Lung microvascular endothelial cell (primary cell): Measurements from ENCODE around the gene SLC39A11. TPM values are rescaled to one million over a fixed set of nuclear protein-coding genes. Genes with fewer than 3 reads are reported as not detected.

Source experiments
- DNase-seq, 2 donors: peaks; one replicate each; pipeline versions ENCODE4 v3.0.0 to v3.0.0-alpha.2; 2010; ENCODE audit warnings: low read depth in 2 of 2
- total RNA-seq: library from RNA; depleted of rRNA; stranded (reverse); fragments of >200 nt; gene quantifications from 2 replicates; pipeline ENCODE4 v1.2.1, GENCODE V29; 2014

Gene SLC39A11
- total RNA-seq, 1 donor from 2014 or later = 12.7 TPM

DNA sequence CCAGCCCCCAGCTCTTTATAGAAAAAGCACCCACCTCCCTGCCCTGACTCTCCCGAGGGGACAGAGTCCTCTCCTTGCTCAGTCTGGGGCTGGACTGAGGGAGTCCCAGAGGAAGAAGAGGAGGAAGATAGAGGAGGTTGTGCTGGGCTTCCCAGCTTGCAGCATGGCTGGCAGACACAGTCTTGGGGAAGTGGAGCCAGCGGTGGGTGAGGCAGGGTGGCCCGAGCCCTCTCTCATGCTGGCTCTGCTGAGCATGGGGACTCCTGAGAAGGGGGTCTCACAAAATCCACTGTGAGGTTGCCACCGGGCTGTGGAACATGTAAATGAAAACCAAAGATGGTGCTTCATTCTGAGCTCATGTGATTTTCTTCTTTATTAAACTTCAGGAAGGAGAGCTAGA, 398.5 kb downstream of the SLC39A11 start:
- DNase-seq = no peak

DNA sequence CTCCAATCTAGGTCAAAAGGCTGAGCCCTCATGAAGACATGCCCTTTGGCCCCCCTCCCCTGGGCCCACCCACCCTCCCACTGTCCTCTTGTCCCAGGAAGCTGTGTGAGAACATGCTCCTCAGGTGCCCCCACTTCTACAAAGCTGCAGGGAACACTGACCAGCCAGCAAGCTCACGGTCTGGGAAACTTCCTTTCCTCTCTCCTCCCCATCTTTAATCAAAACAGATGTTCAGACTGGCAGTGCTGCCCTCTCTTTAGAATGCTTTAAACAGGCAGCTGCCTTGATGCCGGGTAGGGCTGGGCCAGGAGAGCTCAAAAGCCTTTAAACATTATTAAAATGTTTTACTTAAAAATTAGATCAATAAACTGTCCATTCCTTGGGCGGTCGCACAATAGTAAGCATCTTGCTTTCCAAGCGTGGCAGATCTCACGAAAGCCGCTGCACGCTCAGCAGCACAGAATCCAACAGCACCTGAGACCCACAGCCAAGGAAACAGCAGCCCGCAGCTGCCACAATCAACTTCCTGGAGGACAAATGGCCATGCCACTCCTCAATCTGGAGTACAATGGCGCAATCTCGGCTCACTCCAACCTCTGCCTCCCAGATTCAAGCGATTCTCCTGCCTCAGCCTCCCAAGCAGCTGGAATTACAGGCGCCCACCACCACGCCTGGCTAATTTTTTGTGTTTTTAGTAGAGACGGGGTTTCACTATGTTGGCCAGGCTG, 399.2 kb downstream of the SLC39A11 start:
- DNase-seq = no peak

DNA sequence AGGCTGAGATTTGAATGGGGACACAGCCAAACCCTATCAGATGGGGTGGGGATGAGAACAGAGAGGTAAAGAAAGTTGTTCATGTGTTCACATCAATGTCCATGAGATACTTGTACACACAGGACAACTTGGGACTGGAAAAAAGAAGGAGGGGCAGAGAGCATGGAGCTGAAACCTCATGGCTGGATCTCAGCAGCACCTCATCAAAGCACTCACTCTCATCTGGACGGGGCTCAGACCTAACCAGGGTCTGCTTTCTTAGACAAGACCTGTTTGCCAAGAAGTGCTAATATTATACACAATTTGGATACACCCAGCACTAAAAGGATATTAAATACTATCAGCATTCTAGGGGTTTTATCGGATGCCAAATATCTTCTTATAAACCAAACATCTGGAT, 399.8 kb downstream of the SLC39A11 start:
- DNase-seq = no peak

GRCh38 chr17:72691586-72691985, 400.9 kb downstream of the SLC39A11 start:
- no peak for DNase-seq

- no peak for DNase-seq
These were observed 401.5 kb downstream of the SLC39A11 start for GRCh38 chr17:72691017-72691416.

DNA sequence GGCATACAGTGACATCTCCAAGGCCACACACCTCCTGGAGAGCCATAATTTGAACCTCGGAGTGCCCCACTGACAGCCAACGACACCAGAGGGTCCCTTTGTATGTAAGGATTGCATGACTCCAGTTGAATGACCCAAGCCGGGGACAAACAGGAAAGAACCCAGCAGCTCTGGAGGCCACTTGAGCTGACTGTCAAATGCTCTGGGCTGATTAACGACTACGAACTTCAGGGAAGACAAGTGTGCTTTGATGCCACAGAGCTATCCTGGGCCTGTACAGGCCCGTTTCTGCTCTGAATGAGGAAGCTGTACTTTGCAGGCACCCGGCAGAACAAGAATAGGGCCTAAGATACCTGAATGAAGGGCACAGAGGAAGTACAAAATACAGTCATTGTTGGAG, 404.6 kb downstream of the SLC39A11 start:
- no peak for DNase-seq

- no peak for DNase-seq
These were observed 408.0 kb downstream of the SLC39A11 start for GRCh38 chr17:72684405-72685020.

DNA sequence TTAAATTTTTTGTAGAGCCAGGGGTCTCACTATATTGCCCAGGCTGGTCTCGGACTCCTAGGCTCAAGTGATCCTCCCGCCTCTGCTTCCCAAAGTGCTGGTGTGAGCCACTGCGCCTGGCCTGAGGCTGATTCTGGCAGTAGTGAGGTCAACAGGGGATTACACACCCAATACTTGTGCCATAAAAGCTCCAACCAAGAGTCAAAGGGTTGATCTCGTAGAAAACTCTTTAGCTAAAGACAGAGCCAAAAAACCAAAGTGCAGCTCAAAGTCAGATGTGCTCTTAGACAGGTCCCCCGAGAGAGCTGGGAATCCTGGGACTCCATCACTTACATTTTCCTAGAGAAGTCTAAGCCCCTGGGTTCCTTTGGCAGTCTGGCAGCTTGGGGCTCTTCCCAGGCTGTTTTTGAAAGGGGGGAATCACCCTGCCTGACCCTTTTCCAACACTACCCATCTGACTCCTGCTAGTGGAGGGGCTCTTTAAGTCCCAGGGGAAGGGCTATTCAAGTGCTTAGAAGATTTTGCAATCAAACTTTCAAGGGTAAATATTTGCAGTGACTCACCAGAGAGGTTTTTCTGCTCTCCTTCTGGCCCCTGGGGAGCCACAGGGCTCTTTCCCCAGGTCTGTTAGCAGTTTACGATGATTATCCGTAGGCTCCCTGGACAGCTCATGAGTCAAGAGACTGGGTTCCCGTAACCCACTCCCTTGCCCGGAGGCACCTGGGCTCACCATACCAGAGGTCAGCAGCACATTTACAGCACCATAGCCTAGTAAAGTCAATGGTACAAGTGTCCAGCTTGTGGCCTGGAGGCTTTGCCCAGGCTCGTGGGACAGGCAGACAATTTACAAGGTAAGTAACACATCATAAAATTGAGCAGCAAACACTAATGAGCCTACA, 408.7 kb downstream of the SLC39A11 start:
- DNase-seq = no peak

GRCh38 chr17:72682605-72683004, 409.9 kb downstream of the SLC39A11 start:
- no peak for DNase-seq

- no peak for DNase-seq
These were observed 410.6 kb downstream of the SLC39A11 start for GRCh38 chr17:72681844-72682243.

DNA sequence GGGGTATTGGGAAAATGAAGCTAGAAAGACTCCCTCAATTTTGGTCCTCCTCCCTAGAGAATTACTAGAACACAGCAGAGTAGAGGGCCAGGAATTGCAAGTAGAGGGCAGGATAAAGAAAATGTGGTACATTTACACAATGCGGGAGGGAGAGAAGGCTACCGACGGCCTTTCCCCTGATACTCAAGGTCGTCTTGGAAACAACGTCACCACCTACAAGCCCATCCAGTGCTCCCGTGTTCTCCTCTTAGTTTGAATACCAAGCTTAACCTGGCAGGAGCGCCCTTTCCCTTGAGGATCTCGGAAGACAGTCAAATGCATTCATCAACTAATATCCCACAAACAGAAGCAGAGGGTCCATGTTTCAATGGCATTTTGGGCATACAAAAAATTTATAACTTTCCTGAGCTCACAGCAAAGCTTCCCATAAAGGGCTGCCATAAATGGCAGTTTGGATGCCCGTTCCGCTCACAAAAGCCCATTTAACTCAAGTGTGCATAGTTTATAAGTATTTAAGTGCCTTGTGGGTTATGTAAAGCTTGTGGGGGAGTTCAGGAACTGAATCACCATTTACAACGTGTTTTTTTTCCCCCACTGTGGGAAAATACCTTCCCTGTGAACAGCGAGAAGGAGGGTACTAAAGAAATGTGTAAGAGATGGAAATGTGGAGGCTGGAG, 414.6 kb downstream of the SLC39A11 start:
- no peak for DNase-seq

DNA sequence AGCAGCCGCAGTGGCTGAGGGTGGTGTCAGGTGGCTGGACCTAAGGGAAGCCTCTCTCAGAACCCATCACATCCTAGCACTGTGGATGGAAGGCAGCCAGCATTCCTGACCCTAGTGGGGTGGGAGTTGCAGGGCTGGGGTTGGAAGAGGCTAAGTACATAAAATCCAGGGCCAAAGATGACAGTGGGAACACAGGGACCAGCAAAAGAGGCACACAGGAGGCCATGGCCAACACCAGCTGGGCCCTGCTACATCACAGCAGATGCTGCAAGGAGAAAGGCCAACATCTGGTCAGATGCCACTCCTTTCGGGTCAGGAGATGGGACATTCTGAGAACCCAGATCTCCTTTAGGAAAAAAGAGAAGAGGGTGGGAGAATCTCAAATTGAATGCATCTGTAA, 415.4 kb downstream of the SLC39A11 start:
- DNase-seq = no peak

DNA sequence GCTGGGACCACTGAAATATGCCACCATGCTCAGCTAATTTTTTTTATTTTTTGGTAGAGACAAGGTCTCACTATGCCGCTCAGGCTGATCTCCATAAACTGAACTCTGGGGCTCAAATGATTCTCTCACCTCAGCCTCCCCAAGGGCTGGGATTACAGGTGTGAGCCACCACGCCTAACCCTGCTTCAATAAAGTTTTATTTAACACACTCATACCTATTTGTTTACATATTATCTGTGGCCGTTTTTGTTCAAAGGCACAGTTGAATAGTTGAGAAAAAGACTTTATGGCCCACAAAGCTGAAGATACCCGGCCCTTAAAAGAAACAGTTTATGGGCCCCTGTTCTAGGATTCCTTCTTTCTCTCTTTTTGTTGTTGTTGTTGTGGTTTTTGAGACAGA, 419.8 kb downstream of the SLC39A11 start:
- no peak for DNase-seq

DNA sequence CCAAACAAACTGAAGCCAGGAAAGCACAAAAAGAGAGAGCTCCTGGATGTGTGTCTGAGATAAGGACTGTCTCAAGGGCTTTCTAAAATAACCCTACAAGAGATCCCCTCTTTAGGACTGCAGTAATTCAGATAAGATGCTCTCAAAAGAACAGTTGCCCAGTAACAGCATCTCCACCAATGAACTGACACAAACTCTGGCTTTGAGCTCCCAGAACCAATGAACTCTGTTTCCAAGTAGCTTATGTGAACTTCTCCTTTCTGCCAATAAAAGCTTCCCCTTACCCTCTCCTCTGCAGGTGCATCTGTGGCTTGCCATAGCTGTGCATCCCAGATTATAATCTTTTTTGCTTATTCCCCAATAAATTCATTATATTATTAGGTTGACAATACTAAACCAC, 421.5 kb downstream of the SLC39A11 start:
- no peak for DNase-seq

DNA sequence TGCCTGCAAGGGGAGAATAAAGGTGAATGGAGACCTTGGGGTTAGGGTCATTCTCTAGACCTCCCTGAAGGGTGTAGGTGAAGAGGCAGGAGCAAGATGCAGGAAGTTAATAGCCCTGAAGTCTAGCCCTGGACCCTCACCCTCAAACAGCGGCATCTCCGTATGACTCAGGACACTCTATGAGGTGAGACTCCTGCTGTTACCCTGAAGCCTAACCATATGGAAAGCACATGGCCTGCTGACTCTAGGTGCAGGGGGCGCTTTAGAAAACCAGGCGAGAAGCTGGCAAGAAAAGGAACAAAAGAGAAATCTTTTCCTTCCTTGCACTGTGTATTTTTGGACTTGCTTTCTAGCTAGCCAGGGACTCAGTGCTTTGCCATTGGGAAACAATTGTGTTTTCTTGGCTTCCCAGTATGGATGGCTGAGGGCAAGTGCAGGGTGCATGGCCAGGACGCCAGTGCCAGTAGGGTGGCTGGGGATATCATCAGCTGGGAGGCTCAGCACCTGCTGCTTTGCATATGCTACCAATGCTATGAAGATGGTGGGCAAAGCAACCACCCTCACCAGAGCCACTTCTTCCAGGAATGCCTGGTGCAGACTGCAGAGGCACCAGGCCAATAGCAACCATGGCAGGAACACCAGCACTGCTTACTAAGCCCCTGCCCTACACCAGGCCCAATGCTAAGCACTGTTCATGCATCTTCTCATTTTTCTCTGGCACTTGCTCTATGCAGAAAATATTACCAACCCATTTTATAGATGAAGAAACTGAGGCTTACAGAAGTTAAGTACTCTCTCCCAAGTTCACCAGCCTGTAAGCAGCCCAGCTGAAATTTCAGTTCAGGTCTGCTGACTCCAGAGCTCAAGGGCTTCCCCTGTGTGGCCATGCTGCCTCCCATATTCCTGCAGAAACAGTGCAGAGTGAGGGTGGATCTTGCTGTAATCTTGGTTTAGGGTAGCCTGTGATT, 425.1 kb downstream of the SLC39A11 start:
- DNase-seq = no peak

DNA sequence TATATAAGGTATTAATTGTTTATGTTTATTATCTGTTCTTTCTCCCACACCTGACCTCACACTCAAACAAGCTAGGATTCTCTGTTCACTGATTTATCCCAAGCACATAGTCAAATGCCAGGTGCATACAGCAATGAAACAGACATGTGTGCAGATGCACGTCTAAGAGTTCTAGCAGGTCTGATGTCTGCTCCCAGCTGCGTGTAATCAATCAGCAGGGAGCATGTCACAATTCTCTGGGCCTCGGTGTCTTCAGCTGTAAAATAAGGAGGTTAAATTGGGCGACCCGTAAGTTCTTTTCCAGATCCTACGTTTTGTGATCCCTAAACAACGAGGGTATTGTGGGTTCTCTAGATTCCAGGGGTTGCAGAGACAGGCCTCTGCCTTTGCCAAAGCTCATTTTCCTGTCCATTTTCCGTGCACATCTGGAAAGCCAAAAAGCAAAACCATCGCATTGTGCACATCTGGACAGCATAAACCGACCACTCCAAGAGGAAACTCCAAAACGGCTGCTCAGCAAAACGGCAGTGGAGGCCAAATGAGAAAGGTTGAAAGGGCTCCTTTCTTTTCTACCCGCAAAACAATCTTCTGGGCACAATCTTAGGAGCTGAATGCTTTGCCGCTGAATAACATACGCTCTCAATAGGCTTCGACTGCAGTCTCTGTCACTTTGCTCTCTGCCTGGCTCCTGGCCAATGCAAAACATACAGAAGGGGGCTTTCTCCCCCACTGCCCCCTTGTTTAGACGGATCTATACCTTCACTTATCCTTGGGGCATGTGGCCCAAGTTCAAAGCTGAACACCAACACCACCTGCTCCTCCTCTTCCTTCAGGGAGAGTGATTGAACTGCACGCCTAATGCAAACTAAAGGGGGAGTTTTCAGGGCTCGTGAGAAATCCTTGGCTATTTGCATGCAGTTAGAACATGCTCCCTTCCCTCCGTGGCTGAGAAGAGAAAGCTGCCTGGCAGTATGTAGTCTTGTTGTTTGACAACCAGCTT, 426.3 kb downstream of the SLC39A11 start:
- DNase-seq = no peak

DNA sequence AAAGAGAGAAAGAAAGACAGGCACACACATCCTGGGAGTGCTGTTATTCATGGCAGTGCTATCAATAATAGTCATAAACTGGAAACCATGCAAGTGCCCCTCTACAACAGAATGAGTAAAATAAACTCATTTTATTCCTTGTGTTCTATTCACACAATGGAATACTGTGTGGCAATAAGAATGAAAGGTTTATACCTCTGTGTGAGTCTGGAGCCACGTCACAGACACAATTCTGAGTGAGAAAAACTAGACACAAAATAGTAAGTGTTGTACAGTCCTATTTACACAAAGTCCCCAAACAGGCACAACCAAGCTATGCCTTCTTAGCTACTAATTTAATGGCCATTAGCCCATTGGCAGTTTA, 429.7 kb downstream of the SLC39A11 start:
- no peak for DNase-seq

DNA sequence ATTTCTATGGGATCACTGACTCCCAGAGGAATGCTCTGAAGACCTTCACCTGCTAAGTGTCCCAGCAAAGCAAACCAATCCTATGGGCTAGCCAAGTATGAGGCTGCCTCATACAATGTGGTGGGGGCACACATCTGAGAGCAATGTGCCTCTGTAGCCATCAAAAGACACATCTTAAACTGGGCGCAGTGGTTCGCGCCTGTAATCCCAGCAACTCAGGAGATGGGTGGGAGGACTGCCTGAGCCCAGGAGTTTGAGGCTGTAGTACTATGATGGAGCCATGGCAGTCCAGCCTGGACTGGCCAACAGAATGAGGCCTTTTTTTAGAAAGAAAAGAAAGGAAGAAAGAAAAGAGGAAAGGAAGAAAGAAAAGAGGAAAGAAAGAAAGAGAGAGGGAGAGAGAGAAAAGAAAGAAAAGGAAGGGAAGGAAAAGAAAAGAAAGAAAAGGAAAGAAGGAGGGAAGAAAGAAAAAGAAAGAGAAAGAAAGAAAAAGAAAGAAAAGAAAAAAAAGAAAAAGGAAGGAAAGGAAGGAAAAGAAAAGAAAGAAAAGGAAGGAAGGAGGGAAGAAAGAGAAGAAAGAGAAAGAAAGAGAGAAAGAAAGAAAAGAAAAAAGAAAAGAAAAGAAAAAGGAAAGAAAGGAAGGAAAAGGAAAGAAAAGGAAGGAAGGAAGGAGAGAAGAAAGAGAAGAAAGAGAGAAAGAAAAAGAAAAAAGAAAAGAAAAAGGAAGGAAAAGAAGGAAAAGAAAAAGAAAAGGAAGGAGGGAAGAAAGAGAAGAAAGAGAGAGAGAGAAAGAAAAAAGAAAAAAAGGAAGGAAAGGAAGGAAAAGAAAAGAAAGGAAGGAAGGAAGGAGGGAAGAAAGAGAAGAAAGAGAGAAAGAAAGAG, 430.3 kb downstream of the SLC39A11 start:
- DNase-seq = no peak
